ENCODE results near the gene VKORC1L1.
"Not testable (repeated sequence)": the region's sequence is repeated elsewhere in the genome, so short reads cannot be mapped to it uniquely, and the experiment has no call there.

Gene VKORC1L1

DNA sequence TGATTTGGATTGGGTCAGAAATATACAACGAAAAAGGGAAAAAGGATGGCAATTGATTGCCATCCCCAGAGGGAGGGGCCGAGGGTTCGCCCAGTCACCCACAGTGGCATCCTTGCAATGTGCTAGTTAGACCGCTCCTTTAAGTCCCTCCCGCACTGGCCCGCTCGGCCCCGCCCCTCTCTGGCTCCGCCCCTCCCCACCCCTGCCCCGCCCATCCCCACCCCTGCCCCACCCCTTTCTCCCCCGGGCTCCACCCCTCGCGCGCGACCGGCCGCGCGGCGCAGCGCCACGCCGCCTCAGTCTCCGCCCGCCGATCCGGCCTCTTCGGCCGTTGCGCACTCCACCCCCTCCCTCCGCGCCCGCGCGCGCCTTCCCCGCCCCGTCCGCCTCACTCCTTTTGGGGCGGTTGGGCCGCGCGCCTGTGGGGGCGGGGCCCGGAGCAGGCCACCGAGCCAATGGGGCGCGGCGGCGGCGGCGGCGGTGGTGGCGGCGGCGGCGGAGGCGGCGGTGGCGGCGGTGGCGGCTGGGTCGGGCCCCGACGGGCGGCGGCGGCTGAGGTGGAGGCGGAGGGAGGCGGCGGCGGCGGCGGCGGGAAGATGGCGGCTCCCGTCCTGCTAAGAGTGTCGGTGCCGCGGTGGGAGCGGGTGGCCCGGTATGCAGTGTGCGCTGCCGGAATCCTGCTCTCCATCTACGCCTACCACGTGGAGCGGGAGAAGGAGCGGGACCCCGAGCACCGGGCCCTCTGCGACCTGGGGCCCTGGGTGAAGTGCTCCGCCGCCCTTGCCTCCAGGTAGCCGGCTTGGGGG is at the start of gene VKORC1L1:
TSS of gene VKORC1L1 (plus strand) at position 299 of the 806 bp plus-strand sequence. CDS start at position 597, 298 bp downstream.
- DNase-seq, result peak; percentile 68

DNA sequence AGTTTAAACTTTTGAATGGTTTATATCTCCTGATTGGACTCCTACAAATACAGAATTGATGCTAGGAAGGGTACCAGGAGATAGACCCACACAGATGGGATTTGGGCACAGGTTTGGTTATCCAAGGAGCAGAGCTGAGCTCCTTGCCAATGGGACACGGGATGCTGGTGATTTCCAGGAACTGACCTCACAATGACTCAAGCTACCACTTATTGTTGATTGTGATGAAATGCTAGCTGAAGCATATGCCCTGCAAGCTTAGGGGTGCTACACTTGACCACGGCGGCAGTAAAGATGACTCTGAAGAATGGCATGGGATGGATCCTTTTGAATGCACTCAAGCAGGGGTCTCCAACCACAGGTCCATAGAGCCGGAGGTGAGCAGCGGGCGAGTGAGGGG is 45.5 kb upstream of the VKORC1L1 start:
- no peak for DNase-seq

DNA sequence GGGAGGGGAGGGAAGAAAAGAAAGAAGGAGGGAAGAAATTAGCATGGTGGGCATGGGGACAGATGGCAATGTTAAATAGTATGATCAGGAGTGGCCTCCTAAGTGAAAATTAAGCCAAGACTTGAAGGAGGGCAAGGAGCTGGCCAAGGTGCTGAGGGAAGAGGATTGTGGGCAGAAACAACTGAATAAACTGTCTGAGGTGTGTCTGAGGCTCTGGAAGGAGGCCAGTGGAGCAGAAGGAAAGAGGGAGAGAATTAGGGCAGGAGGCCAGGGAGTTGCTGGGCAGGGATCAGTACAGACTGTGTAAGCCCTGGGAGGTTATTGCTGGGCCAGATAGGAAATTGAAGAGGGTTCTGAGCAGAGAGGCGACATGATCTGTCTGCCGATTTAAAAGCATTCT is 40.6 kb upstream of the VKORC1L1 start:
- DNase-seq, result no peak

DNA sequence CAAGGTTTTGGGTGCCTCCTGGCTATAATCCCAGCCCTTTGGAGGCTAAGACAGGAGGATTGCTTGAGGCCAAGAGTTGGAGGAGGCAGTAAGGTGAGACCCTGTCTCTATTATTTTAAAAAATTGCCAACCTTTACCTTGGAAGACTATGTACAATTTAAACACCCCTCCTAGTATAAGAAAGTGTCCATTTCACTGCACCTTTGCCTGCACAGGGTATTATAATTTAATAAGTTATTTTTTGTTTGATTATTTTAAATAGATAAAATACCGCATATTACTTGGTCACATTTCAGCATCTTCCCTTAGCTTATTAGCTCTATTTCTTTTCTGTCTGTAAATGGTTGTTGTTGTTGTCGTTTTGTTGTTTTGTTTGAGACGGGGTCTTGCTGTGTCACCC is 36.2 kb upstream of the VKORC1L1 start:
- DNase-seq, result not testable (repeated sequence)

DNA sequence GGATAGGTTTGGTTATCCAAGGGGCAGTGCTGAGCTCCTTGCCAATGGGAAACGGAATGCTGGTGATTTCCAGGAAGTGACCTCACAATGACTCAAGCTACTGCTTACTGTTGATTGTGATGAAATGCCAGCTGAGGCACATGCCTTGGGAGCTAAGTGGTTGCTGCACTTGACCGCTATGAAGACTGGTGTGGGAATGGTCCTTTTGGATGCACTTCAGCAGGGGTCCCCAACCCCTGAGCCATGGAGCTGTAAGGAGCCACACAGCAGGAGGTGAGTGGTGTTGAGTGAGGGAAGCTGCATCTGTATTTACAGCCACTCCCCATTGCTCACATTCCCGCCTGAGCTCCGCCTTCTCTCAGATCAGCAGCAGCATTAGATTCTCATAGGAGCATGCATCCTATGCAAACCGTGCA is 35.3 kb upstream of the VKORC1L1 start:
- not testable (repeated sequence) for DNase-seq

DNA sequence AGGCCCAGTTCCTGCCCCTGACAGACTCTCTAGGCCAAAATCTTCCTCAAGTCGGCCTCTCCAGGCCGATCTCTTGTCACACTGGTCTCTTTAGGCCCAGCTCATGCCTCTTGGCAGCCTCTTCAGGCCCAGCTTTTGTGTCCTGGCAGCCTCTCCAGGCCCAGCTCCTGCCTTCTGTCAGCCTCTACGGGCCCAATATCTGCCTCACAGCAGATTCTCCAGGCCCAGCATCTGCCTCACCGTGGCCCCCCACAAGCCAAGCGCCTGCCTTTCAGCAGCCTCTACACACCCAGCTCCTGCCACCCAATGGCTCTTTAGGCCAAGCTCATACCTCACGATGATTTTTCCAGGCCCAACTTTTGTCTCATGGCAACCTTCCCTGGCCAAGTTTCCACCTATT is 33.0 kb upstream of the VKORC1L1 start:
- DNase-seq, result no peak

DNA sequence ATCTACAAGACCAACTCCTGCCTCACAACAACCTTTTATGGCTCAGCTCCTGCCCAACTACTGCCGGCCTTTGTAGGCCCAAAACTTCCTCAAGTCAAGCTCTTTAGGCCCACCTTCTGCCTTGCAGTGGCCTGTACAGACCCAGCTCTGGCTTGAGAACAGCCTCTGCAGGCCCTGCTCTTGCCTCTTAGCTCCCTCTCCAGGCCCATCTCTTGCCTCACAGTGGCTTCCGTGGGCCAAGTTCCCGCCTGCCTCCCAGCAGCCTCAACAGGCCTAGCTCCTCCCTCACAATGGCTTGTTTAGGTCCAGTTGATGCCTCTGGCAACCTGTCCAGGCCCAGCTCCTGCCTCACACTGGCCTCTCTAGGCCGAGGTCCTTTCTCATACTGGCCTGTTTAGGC is 32.4 kb upstream of the VKORC1L1 start:
- DNase-seq, result no peak

DNA sequence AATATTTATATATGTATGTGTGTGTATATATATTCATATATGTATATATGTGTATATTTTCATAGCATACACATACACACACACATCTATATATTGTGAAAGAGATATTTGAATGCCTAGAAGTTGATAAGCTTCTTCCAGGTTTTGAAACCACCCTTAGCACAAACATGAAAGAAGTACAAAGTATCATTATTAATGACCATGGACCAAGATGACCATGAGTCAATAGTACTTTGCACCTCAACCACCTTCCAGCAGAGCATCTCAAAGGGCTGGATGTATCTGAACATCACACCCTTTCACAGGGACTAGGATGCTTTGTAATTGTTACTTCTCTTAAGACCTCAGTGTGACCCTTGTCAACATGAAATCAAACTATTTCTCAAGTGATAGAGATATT is 29.3 kb upstream of the VKORC1L1 start:
- not testable (repeated sequence) for DNase-seq

DNA sequence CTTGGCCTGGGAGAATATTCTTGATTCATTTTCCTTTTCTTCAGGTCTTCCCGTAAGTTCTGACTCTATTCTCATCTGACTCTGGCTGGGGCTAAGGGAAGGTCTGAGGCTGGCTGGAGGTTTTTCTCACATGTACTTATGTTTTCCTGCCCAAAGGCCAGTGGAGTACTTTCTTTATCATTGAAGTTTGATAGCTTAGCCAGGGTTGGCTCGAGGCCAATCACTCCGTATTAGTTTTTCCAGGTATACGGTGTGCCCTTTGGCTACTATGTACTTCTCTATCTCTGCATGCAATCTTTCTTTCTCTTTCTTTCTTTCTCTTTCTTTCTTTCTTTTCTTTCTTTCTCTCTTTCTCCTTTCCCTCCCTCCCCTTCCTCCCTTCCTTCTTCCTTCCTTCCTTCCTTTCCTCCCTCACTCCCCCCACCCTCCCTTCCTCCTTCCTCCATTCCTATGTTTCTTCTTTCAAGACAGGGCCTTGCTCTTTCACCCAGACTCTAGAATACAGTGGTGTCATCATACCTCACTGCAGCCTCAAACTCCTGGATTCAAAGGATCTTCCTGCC is 26.8 kb upstream of the VKORC1L1 start:
- DNase-seq, result no peak

DNA sequence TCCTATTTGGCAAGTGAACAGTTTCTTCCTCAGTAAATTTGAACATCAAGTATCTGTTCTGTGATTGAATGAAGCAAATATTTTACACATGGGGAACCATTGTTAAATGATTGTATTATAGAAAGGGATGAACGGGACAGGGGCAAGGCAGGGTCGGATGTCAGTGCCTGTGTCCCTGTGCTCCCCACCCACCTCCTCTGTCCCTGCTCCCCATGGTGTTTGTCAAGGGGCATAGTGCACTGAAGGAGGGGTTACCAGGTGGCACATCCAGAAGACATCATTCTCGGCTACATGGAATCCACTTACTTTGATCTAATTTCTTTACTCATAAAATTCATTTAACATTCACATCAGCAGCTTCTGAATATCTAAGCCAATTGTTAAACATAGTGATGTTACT is 19.4 kb upstream of the VKORC1L1 start:
- not testable (repeated sequence) for DNase-seq

DNA sequence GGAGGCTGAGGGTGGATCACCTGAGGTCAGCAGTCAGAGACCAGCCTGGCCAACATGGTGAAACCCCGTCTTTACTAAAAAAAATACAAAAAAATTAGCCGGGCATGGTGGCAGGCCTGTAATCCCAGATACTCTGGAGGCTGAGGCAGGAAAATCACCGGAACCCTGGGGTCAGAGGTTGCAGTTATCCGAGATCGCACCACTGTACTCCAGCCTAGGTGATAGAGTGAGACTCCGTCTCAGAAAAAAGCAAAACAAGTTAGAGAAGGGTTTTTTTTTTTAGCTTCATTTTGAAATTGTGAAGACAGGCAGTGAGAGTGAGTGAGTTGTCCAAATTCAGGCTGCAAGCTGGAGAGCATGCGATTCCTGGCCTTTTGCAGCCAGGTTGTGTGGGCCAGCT is 19.0 kb upstream of the VKORC1L1 start:
- DNase-seq, result not testable (repeated sequence)

DNA sequence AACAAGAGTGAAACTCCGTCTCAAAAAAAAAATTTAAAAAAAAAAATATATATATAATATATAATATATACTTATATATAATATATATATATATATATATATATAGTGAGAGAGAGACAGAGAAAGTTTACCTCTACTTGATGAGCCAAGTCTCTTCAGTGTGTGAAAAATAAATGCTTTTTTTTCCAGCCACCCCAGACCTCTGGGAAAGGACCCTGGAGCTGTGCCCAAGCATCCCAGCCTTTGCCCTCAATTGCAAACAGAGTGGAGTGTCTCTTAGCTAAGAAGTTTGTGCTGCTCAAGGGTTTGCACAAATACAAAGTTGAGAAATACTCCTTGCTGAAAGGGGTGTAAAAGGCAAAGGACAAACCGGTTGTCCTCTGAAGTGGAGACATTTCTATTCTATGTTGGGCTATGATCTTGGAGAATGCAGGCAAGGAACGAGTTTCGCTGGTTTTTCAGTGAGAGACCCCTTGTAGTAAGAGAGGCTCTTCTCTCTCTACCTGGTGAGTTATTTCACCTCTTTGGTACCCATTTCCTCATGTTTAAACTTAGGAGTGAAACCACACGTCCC is 15.5 kb upstream of the VKORC1L1 start:
- not testable (repeated sequence) for DNase-seq

DNA sequence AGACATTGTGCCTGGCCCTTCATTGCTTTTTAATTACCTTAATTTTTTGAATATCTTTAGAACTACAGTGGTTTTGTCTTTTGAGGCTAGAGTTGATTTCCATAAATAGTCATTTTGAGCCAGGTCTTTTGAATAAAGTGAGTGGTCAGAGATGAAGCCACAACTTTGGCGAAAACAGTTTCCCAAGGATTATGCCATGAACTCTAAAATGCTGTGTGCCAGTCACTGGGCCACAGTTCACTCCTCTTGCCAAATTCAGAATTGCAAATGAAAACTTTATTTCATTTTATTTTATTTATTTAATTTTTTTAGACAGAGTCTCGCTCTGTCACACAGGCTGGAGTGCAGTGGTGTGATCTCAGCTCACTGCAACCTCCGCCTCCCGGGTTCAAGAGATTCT is 14.2 kb upstream of the VKORC1L1 start:
- DNase-seq, result not testable (repeated sequence)

DNA sequence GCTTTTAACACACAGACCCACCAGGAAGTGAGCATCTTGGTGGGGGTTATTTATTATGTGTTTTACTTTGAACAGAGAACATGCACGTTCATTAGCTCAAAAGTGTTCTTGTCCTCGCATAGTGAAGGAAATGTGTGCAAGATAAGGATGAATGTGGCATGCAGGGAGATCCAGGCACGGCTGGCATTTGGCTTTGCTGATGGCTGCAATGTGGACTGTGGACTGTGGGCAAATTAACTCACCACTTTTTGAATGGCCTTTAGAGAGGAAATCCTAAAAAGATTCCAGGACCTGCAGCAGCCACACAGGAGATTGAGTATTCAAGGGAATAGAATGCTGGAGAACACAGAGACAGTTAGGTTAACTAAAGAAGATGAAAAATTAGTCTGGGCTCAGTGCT is 6.6 kb upstream of the VKORC1L1 start:
- not testable (repeated sequence) for DNase-seq

DNA sequence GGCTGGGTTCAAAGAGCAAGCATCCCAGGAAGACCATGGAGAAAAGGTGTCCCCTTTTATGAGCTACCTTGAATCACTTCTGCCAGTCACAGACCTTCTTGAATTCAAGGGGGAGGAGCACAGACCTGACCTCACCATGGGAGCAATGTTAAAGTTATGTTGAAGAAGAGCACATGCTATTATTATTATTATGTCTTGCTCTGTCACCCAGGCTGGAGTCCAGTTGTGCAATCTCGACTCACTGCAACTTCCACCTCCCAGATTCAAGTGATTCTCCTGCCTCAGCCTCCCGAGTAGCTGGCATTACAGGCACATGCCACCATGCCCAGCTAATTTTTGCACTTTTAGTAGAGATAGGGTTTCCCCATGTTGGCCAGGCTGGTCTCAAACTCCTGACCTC is 5.2 kb upstream of the VKORC1L1 start:
- DNase-seq, result not testable (repeated sequence)

DNA sequence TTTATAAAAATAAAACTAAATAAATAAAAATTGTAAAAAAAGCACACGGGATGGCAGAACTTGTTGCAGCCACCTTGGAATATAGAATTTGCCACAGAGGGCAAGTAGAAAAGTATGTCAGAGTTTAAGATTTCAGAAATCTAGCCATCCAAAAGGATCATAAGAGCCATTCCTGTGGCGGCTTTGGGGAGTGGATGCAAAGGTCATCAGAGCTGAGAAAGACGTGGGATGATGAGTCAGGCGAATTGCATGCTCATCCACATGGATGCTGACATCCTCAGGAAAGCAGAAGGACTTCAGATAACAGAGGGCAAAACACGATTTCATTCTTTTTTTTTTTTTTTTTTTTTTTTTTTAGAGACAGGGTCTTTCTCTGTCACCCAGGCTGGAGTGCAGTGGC is 3.6 kb upstream of the VKORC1L1 start:
- DNase-seq, result not testable (repeated sequence)

DNA sequence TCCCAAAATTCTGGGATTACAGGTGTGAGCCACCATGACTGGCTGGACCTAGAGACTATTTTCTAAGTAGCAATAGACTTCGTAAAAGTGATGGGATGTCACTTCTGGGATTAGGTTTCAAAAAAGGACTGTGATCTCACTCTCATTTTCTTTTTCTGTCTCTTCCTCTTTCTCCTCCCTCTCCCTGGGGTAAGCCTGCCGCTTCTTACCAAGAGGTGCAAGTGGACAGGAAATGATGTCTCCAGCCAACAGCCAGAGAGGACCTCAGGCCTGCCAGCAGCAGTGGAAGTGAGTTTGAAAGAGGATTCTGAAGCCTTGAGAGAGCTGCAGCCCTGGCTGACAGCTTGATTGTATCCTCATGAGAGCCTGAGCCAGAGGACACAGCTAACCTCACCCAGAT is 1.4 kb upstream of the VKORC1L1 start:
- not testable (repeated sequence) for DNase-seq

DNA sequence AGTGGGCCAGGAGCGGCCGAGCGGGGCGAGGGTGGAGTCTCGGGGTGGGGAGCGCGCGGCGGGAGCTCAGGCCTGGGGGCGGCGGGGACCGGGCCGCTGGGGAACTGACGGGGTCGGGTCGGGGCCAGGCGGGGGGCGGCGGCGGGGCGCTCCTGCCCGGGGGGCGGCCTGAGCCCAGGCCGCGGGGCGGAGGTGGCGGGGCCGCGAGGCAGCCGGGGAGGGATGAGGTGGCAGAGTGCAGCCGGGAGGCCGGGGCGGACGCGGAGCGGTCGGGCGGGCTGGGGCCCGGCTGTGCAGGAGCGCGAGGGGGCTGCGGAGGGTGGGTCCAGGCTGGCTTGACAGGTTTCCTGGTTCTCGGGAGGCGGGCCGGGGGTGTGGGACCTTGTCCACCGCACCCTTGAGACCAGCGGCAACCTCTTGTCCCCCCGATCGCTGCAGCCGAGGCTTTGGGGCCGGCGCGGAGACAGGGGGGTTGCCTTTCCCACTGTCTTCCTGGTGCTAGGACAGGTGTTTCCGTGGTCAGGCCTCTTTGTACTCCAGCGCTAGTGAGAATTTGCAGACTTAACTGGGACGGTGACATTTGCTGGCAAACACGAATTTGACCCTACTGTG is 814 bp downstream of the VKORC1L1 start:
- not testable (repeated sequence) for DNase-seq

DNA sequence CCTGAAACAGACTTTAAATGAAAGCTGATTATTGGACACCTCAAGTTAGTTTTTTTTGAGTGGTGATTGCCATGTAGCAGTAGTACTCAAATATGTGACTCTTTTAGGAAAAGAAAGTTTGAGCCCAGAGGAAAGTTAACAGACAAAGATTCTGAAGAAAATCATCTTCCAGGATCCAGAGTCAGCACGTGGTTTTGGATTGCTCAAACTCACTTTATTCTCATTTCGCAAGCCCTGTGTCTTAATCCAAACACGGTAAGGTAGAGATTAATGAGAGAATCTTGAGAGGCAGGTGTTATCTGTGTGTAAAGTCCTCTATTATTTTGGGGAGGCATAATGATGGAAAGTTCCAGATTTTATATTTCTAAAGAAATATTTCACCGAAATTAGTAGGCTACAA is 2.8 kb downstream of the VKORC1L1 start:
- not testable (repeated sequence) for DNase-seq

DNA sequence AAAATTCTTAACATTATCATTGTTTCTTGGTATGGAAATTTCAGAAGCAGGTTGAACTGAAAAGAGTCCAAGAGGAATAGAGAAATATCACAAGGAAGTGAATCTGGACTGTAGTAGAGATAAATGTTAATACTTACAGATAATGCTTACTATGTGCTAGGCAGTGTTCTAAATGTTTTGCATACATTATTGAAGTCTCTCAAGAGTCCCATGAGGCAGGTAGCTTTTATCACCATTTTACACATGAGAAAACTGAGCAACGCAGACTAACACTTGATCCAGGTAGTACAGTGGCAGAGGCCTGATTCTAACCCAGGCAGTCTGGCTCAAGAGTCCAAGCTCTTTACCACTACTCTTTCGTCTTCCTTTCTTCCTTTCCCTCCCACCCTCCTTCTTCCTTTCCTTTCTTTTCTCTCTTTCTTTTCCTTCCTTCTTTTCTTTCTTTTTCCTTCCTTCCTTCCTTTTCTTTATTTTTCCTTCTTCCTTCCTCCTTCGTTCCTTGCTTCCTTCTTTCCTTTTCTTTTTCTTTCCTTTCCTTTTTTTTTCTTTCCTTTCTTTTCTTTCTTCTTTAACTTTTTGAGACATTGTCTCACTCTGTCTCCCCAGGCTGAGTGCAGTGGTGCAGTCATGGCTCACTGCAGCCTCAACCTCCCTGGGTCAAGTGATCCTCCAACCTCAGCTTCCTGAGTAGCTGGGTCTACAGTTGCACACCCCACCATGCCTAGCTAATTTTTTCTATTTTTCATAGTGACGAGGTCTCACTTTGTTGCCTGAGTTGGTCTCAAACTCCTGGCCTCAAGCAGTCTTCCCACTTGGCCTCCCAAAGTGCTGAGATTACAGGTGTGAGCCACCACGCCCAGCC is 6.6 kb downstream of the VKORC1L1 start:
- DNase-seq, result not testable (repeated sequence)

DNA sequence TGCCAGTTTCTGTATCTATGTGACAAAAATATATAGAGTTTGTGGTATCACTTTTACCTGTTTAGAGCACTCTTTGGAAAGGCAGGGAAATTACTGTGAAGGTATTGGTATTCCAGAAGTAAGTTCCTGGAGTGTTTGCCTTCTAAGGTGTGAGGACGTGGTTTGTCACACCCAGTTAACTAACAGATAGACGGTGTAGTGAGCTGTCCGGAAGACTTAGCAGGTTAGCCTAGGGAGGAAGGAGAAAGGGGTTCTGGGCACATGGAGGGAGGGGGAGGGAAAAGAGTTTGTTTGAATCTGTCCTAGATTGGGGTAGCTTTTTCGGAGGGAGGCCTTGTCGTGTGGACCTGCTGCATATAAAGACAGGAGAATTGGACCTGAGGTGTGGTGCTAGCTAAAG is 7.4 kb downstream of the VKORC1L1 start:
- not testable (repeated sequence) for DNase-seq

DNA sequence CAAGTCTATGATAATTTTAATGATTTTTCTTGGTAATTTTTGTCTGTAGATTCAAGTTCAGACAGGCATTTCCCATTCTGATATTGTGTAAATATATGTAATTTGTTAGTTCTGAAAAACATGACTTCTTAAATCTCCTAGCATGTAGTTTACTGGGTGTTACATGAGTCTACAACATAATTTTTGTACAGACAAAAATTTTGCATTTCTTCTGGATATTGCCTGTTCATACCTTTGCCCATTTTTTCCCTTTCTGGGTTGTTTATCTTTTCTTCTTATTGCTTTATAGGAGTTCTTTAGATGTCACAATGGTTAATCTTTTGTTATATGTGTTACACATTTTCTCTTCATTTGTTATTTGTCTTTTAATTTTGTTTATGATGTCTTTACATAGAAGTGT is 12.1 kb downstream of the VKORC1L1 start:
- DNase-seq, result not testable (repeated sequence)

DNA sequence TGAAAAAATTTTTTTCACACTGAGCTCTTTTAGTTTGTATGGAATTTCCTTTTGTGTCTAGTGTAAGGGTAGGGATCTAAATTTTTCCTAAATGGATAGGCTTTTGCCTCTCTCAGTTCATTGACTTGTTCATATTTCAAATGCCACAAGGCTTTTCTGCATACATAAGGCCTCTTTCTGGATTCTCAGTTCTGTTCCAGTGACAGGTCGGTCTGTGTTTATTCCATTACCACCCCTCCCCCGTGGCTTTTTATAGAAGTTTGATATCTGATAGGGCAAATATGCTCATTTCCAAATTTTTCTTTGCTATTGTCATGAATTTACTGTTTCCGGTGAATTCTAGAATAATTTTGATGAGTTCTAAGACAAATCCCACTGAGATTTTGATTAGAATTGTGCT is 12.7 kb downstream of the VKORC1L1 start:
- DNase-seq, result not testable (repeated sequence)

All from KG1 (cell line).